H1 (cell line): ENCODE measurements around the gene HABP2. TPM values are rescaled to one million over a fixed set of nuclear protein-coding genes. Genes with fewer than 3 reads are reported as not detected.

Experiments
- CTCF ChIA-PET: fragments of 300-600 bp; sonication (Branson Sonifier 250); formaldehyde crosslinking; loops from one replicate; lab custom pipeline; 2021; ENCODE audit not compliant: partially characterized antibody; lab: Charles Lee
- POLR2A ChIA-PET: fragments of 300-600 bp; sonication (Branson Sonifier 250); formaldehyde crosslinking; loops from one replicate; lab custom pipeline; 2021; ENCODE audit warnings: inconsistent platforms; ENCODE audit not compliant: partially characterized antibody; lab: Charles Lee
- DNase-seq, 2 experiments: peaks; one replicate each; pipeline versions ENCODE4 v3.0.0 to v3.0.0-alpha.2; 2010 to 2022; ENCODE audit warnings: low spot score in 2 of 2, low read depth in 1 of 2, mixed read lengths in 1 of 2
- FAIRE-seq: peaks from 2 replicates; lab custom pipeline; 2011; peaks lifted over from hg19 to GRCh38; lab: Jason Lieb, UNC
- H2AFZ ChIP-seq: 2 replicates; pipeline ENCODE4 v1.8.1; 2012; ENCODE audit warnings: low read length, inconsistent platforms
- H2AK5ac ChIP-seq: 2 replicates; pipeline ENCODE4 v1.6.1; 2013; ENCODE audit warnings: low read depth, low read length
- H2BK120ac ChIP-seq: replicated peaks from 2 replicates; pipeline ENCODE3; 2013; ENCODE audit warnings: low read depth, low read length, inconsistent platforms
- H2BK12ac ChIP-seq: 2 replicates; pipeline ENCODE4 v1.6.1; 2013; ENCODE audit warnings: low read depth, low read length
- H2BK15ac ChIP-seq: 2 replicates; pipeline ENCODE4 v1.6.1; 2013; ENCODE audit warnings: low read length
- H2BK20ac ChIP-seq: 2 replicates; pipeline ENCODE4 v1.6.1; 2013; ENCODE audit warnings: low read length
- H2BK5ac ChIP-seq: 2 replicates; pipeline ENCODE4 v1.6.1; 2013; ENCODE audit warnings: low read depth, low read length
- H3K14ac ChIP-seq: 2 replicates; pipeline ENCODE4 v1.6.1; 2013; ENCODE audit warnings: inconsistent platforms; ENCODE audit not compliant: insufficient read length
- H3K18ac ChIP-seq: 2 replicates; pipeline ENCODE4 v1.6.1; 2013; ENCODE audit warnings: low read length; ENCODE audit errors: extremely low read depth
- H3K23ac ChIP-seq: 2 replicates; pipeline ENCODE4 v1.6.1; 2013; ENCODE audit warnings: inconsistent platforms; ENCODE audit not compliant: insufficient read length
- H3K23me2 ChIP-seq: 2 replicates; pipeline ENCODE4 v1.6.1; 2013; ENCODE audit warnings: low read depth, low read length
- H3K27ac ChIP-seq: 2 replicates; pipeline ENCODE4 v1.6.1; 2011; ENCODE audit warnings: low read depth, low read length, inconsistent platforms
- H3K27me3 ChIP-seq, 4 experiments: replicated peaks in 1 of 4; 1 replicate in 1 of 4; 2 replicates in 3 of 4; pipeline versions ENCODE4 v1.6.1 to v1.8.1; 2011 to 2013; ENCODE audit warnings: low read length in 3 of 4, mild to moderate bottlenecking in 3 of 4, inconsistent platforms in 2 of 4, mixed read lengths in 2 of 4, moderate library complexity in 1 of 4; ENCODE audit not compliant: control insufficient read depth in 3 of 4, insufficient read depth in 3 of 4; ENCODE audit errors: extremely low read depth in 1 of 4
- H3K36me3 ChIP-seq, 4 experiments: 2 replicates each; pipeline versions ENCODE4 v1.6.1 to v1.8.1; 2011 to 2013; ENCODE audit warnings: mild to moderate bottlenecking in 4 of 4, low read length in 3 of 4, moderate library complexity in 2 of 4, control low read depth in 1 of 4, inconsistent platforms in 1 of 4; ENCODE audit not compliant: insufficient read depth in 4 of 4, control insufficient read depth in 2 of 4
- H3K4ac ChIP-seq: replicated peaks from 2 replicates; pipeline ENCODE3; 2013; ENCODE audit warnings: low read length, low read depth, mixed read lengths, inconsistent platforms; ENCODE audit not compliant: insufficient read length
- H3K4me1 ChIP-seq, 4 experiments: replicated peaks in 1 of 4; 1 replicate in 1 of 4; 2 replicates in 3 of 4; pipeline versions ENCODE4 v1.6.1 to v1.8.1; 2011 to 2013; ENCODE audit warnings: low read length in 3 of 4, inconsistent platforms in 2 of 4, mixed read lengths in 1 of 4; ENCODE audit not compliant: insufficient read depth in 4 of 4, control insufficient read depth in 3 of 4
- H3K4me2 ChIP-seq, 2 experiments: 2 replicates each; pipeline versions ENCODE4 v1.6.1 to v1.8.1; 2011 to 2013; ENCODE audit warnings: low read depth in 2 of 2, low read length in 2 of 2, control low read depth in 1 of 2, inconsistent platforms in 1 of 2, mild to moderate bottlenecking in 1 of 2; ENCODE audit not compliant: insufficient read depth in 1 of 2
- H3K4me3 ChIP-seq, 4 experiments: fragments of 200-600, 300-600 bp in 1 of 4; sonication (generic), shearing (Covaris generic), sonication (Bioruptor Twin) in 1 of 4; 2 replicates each; pipeline versions ENCODE4 v1.5.1 to v1.8.1; 2011 to 2016; ENCODE audit warnings: low read length in 4 of 4, low read depth in 3 of 4, control low read depth in 2 of 4, inconsistent platforms in 2 of 4, mild to moderate bottlenecking in 2 of 4, mixed read lengths in 1 of 4, moderate library complexity in 1 of 4; ENCODE audit not compliant: insufficient read depth in 2 of 4; ENCODE audit errors: extremely low read depth in 1 of 4
- H3K56ac ChIP-seq: replicated peaks from 2 replicates; pipeline ENCODE3; 2013; ENCODE audit warnings: low read depth, mild to moderate bottlenecking, mixed read lengths, low read length, inconsistent platforms; ENCODE audit not compliant: insufficient read length
- H3K79me1 ChIP-seq: 2 replicates; pipeline ENCODE4 v1.6.1; 2013; ENCODE audit warnings: low read depth, low read length, control low read depth
- H3K79me2 ChIP-seq, 2 experiments: 2 replicates each; pipeline versions ENCODE4 v1.6.1 to v1.8.1; 2012 to 2013; ENCODE audit warnings: low read length in 2 of 2, mild to moderate bottlenecking in 2 of 2, inconsistent platforms in 1 of 2; ENCODE audit not compliant: insufficient read depth in 2 of 2, control insufficient read depth in 1 of 2
- H3K9ac ChIP-seq, 4 experiments: replicated peaks in 1 of 4; 1 replicate in 1 of 4; 2 replicates in 3 of 4; pipeline versions ENCODE4 v1.6.1 to v1.8.1; 2011 to 2013; ENCODE audit warnings: low read depth in 3 of 4, low read length in 3 of 4, control low read depth in 2 of 4, mild to moderate bottlenecking in 2 of 4, moderate library complexity in 2 of 4, inconsistent platforms in 1 of 4; ENCODE audit errors: extremely low read depth in 1 of 4
- H3K9me3 ChIP-seq, 2 experiments: 2 replicates each; pipeline versions ENCODE4 v1.6.1 to v1.8.1; 2012 to 2013; ENCODE audit warnings: mild to moderate bottlenecking in 2 of 2, moderate library complexity in 2 of 2, control low read depth in 1 of 2, inconsistent platforms in 1 of 2, low read depth in 1 of 2, low read length in 1 of 2, mixed read lengths in 1 of 2; ENCODE audit not compliant: insufficient read depth in 2 of 2
- H4K20me1 ChIP-seq, 2 experiments: replicated peaks in 1 of 2; 2 replicates each; pipeline versions ENCODE3 to v1.8.1; 2011 to 2013; ENCODE audit warnings: inconsistent platforms in 2 of 2, low read length in 2 of 2, mild to moderate bottlenecking in 1 of 2; ENCODE audit not compliant: insufficient read depth in 2 of 2, control insufficient read depth in 1 of 2
- H4K5ac ChIP-seq: 2 replicates; pipeline ENCODE4 v1.6.1; 2013; ENCODE audit warnings: low read length, low read depth, mixed read lengths, inconsistent platforms; ENCODE audit not compliant: insufficient read length
- H4K8ac ChIP-seq: 2 replicates; pipeline ENCODE4 v1.8.0; 2013; ENCODE audit warnings: mild to moderate bottlenecking, moderate library complexity, low read length, inconsistent platforms; ENCODE audit not compliant: insufficient read depth; ENCODE audit errors: extremely low read depth
- H4K91ac ChIP-seq: replicated peaks from 2 replicates; pipeline ENCODE3; 2013; ENCODE audit warnings: low read length, mixed read lengths, inconsistent platforms; ENCODE audit not compliant: insufficient read length
- CEBPB ChIP-seq: IDR thresholded peaks from 2 replicates; pipeline ENCODE4 v1.6.1; 2012; ENCODE audit warnings: low read depth, low read length
- GTF2F1 ChIP-seq: IDR thresholded peaks from 2 replicates; pipeline ENCODE4 v1.6.1; 2012; ENCODE audit warnings: low read depth, low read length, improper control_type of control experiment, borderline replicate concordance
- NRF1 ChIP-seq: IDR thresholded peaks from 2 replicates; pipeline ENCODE4 v1.6.1; 2011; ENCODE audit warnings: mild to moderate bottlenecking, low read depth, low read length, improper control_type of control experiment
- RFX5 ChIP-seq: IDR thresholded peaks from 2 replicates; pipeline ENCODE4 v1.6.1; 2011; ENCODE audit warnings: low read depth, low read length, improper control_type of control experiment, borderline replicate concordance
- SIX5 ChIP-seq: IDR thresholded peaks from 2 replicates; pipeline ENCODE4 v1.6.1; 2011; ENCODE audit warnings: mild to moderate bottlenecking, low read depth, low read length
- TAF7 ChIP-seq: optimal IDR thresholded peaks from 2 replicates; pipeline ENCODE3; 2011; ENCODE audit warnings: low read depth, mild to moderate bottlenecking, inconsistent platforms, low read length, moderate library complexity, borderline replicate concordance
- WGBS, 2 experiments: shearing (Covaris generic) in 1 of 2; methylation state at CpG; one replicate each; pipeline versions ENCODE4 v1.1.6 to v1.1.7; 2013 to 2015; ENCODE audit warnings: low lambda C conversion rate in 2 of 2, mixed read lengths in 2 of 2, inconsistent platforms in 1 of 2, low coverage in 1 of 2, missing lambda C conversion rate in 1 of 2; ENCODE audit not compliant: insufficient replicate concordance in 2 of 2, insufficient coverage in 1 of 2, insufficient read length in 1 of 2; ENCODE audit errors: extremely low coverage in 1 of 2, missing lambda C conversion rate in 1 of 2; 5-methylcytosine and 5-hydroxymethylcytosine counted together
- polyA plus RNA-seq, 7 experiments: library from polyadenylated mRNA; depleted of rRNA in 3 of 7; stranded (reverse) in 5 of 7; unstranded in 2 of 7; fragments of >200 nt in 5 of 7; fragments of 200-250 nt in 2 of 7; gene quantifications; 1 replicate in 5 of 7; 2 replicates in 1 of 7; 4 replicates in 1 of 7; pipeline versions ENCODE4 v1.2.1 to v1.2.3, GENCODE V29; 2011 to 2013; ENCODE audit warnings: missing spikeins in 2 of 7, mixed read lengths in 2 of 7
- total RNA-seq: library from RNA; stranded (reverse); fragmentation: NEBNext Ultra II Directional; extraction: Animal tissue kit (Norgen Biotek cat#: 25700); gene quantifications from 2 replicates; pipeline ENCODE4 v1.2.1, GENCODE V29; 2021
- TF ChIP-seq, protein P1 (sequence below): IDR thresholded peaks from 2 replicates; pipeline ENCODE4 v1.6.1; 2011; ENCODE audit warnings: low read depth, mild to moderate bottlenecking, low read length; ENCODE audit not compliant: insufficient read depth

Gene HABP2
- total and polyA plus RNA-seq, 2 of the 8 experiments (the other 6 are each of a cell fraction or from before 2014, with no cell fraction given): not detected

GRCh38 chr10:113604572-113604971, 51.7 kb downstream of the HABP2 start:
- no peak overlapping the region for H2BK12ac ChIP-seq
- H3K79me2 ChIP-seq: no peaks in the 10 kb centered on the region
- no peak overlapping the region for H2AK5ac ChIP-seq
- no peaks in the 10 kb centered on the region for H3K23me2 ChIP-seq
- no peak overlapping the region for H3K18ac ChIP-seq
- no peak overlapping the region for H3K9ac ChIP-seq
- H2BK20ac ChIP-seq: no peak overlapping the region
- H2BK5ac ChIP-seq: no peak overlapping the region
- no peak overlapping the region for H3K4ac ChIP-seq
- H3K27ac ChIP-seq: no peak overlapping the region
- H3K4me1 ChIP-seq: no peaks in the 10 kb centered on the region
- TF ChIP-seq TAF7 (no peak), RFX5 (no peak), GTF2F1 (no peak), CEBPB (no peak), NRF1 (no peak), SIX5 (no peak)
- TF ChIP-seq, protein P1, sequence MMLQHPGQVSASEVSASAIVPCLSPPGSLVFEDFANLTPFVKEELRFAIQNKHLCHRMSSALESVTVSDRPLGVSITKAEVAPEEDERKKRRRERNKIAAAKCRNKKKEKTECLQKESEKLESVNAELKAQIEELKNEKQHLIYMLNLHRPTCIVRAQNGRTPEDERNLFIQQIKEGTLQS: no peak
- no peak overlapping the region for H3K23ac ChIP-seq
- no peaks in the 10 kb centered on the region; a peak in 1 of 4 replicates for H3K9me3 ChIP-seq
- H3K27me3 ChIP-seq: no peaks in the 10 kb centered on the region; a peak in 1 of 7 replicates
- no peak overlapping the region for H3K4me2 ChIP-seq
- no peak overlapping the region for H4K8ac ChIP-seq
- H3K36me3 ChIP-seq: no peaks in the 10 kb centered on the region
- FAIRE-seq: no peak
- H2BK120ac ChIP-seq: no peak overlapping the region
- CTCF ChIA-PET: interaction anchor here (1.5 kb wide), 1 partner anchor 12 kb away, joined by 6 read pairs; no protein-coding TSS in a partner anchor
- no peaks in the 10 kb centered on the region for H3K79me1 ChIP-seq
- WGBS, 2 experiments: 86% methylated on average over 6 of the region's 12 CpGs; no CpG with 5 or more reads in 1 of the 2 experiments
- H2AFZ ChIP-seq: no peak overlapping the region
- no peak for DNase-seq
- H3K4me3 ChIP-seq: no peak overlapping the region
- no peak overlapping the region for H4K91ac ChIP-seq
- no peak overlapping the region for H3K56ac ChIP-seq
- no peaks in the 10 kb centered on the region for H4K20me1 ChIP-seq
- H2BK15ac ChIP-seq: no peak overlapping the region
- no peak overlapping the region for H4K5ac ChIP-seq
- POLR2A ChIA-PET: no interaction called here
- H3K14ac ChIP-seq: no peak overlapping the region
